ENCODE measurements around the gene PLCG2. TPM values are rescaled to one million over a fixed set of nuclear protein-coding genes. Genes with fewer than 3 reads are reported as not detected.

Gene PLCG2
- total RNA-seq, 1 experiment from 2014 or later, result 6.0 TPM

DNA sequence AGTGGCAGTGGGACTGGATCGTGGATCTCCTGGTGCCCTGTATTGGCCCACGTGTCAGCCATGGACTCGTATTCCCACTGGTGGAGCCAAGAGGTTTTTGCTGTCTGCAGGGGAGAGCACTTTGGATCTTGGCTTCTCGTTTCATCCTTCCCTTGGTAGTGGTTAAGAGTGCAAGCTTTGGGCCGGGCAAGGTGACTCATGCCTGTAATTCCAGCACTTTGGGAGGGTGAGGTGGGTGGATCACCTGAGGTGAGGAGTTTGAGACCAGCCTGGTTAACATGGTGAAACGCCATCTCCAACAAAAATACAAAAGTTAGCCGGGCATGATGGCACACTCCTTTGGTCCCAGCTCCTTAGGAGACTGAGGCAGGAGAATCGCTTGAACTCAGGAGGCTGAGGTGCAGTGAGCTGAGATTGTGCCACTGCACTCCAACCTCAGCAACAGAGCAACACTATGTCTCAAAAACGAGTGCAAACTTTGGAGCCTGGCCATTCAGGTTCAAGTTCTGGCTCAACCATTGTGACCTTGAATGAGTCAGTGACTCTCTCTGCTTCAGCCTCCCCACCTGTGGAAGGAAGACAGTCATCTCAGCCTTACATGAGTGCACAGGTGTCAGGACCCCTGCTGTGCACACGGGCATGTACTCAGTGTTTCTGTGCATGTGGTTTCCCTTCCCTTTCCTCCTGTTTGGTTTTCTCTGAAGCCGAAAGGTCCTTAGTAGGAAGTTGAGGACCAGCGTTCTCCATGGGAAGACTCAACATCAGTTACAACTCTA is 57.4 kb downstream of the PLCG2 start:
- no peak overlapping the region for H4K91ac ChIP-seq (ENCODE audit: insufficient read length, low read depth, low read length)
- H3K23ac ChIP-seq (ENCODE audit: insufficient read length, low read depth, low read length), result no peak overlapping the region
- H2BK20ac ChIP-seq (ENCODE audit: low read depth, low read length, poor library complexity, severe bottlenecking), result no peak overlapping the region
- no peak overlapping the region for H3K9ac ChIP-seq (ENCODE audit: extremely low read depth, insufficient read length, low read length)
- H2BK5ac ChIP-seq (ENCODE audit: insufficient read length, low read length), result no peak overlapping the region
- H3K36me3 Mint-ChIP-seq (ENCODE audit: insufficient read depth in 1 of 3, low read depth in 3 of 3), result no peaks in the 10 kb centered on the region; a peak in 1 of 7 replicates
- H2BK12ac ChIP-seq (ENCODE audit: insufficient read length, low read depth, low read length), result no peak overlapping the region
- no peaks in the 10 kb centered on the region for H3K79me2 ChIP-seq (ENCODE audit: insufficient read depth, low read length)
- no peaks in the 10 kb centered on the region; a peak in 3 of 5 replicates for H3K9me3 Mint-ChIP-seq
- H3K9me3 ChIP-seq (ENCODE audit: control insufficient read depth, low read depth, low read length), result no peaks in the 10 kb centered on the region
- H3K4ac ChIP-seq (ENCODE audit: low read depth, low read length), result no peak overlapping the region
- no peaks in the 10 kb centered on the region for H3K23me2 ChIP-seq (ENCODE audit: insufficient read length, low read depth, low read length, poor library complexity, severe bottlenecking)
- H2BK120ac ChIP-seq (ENCODE audit: low read depth, low read length, poor library complexity, severe bottlenecking), result no peak overlapping the region
- no CpG with 5 or more reads among the region's 12 CpGs for WGBS (ENCODE audit: extremely low coverage, insufficient read length, low lambda C conversion rate)
- no peak overlapping the region for H2BK15ac ChIP-seq (ENCODE audit: low read depth, low read length)
- no peak overlapping the region for H3K4me3 Mint-ChIP-seq
- no peak overlapping the region for H2AFZ ChIP-seq (ENCODE audit: low read length)
- no peak overlapping the region for H3T11ph ChIP-seq (ENCODE audit: low read length)
- no peak for DNase-seq
- TF ChIP-seq, protein P1, sequence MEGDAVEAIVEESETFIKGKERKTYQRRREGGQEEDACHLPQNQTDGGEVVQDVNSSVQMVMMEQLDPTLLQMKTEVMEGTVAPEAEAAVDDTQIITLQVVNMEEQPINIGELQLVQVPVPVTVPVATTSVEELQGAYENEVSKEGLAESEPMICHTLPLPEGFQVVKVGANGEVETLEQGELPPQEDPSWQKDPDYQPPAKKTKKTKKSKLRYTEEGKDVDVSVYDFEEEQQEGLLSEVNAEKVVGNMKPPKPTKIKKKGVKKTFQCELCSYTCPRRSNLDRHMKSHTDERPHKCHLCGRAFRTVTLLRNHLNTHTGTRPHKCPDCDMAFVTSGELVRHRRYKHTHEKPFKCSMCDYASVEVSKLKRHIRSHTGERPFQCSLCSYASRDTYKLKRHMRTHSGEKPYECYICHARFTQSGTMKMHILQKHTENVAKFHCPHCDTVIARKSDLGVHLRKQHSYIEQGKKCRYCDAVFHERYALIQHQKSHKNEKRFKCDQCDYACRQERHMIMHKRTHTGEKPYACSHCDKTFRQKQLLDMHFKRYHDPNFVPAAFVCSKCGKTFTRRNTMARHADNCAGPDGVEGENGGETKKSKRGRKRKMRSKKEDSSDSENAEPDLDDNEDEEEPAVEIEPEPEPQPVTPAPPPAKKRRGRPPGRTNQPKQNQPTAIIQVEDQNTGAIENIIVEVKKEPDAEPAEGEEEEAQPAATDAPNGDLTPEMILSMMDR (conservative IDR thresholded peaks at IDR 0.05), result no peak
- H3K79me1 ChIP-seq (ENCODE audit: insufficient read depth, low read depth, low read length, poor library complexity, severe bottlenecking), result no peaks in the 10 kb centered on the region
- no peaks in the 10 kb centered on the region for H3K27me3 ChIP-seq (ENCODE audit: insufficient read depth, low read length)
- no peak overlapping the region for H2AK5ac ChIP-seq (ENCODE audit: insufficient read length, low read length)
- H4K5ac ChIP-seq (ENCODE audit: insufficient read length, low read depth, low read length), result no peak overlapping the region
- no peaks in the 10 kb centered on the region for H4K20me1 ChIP-seq (ENCODE audit: control insufficient read depth, insufficient read depth, insufficient read length)
- H3K56ac ChIP-seq (ENCODE audit: insufficient read length, low read depth, low read length), result no peak overlapping the region
- H3K27me3 Mint-ChIP-seq (ENCODE audit: low read depth), result peaks cover 5% of the 10 kb centered on the region; the same call in 1 of the 2 replicates
- no peak overlapping the region for H4K8ac ChIP-seq (replicated peaks; ENCODE audit: insufficient read length, low read depth, low read length)
- H3K27ac Mint-ChIP-seq, result peak overlapping the region in 1 of 3 experiments; percentile 78; a peak in 1 of 7 replicates
- H3K4me2 ChIP-seq (ENCODE audit: insufficient read depth, insufficient read length, low read length), result no peak overlapping the region
- no peak overlapping the region for H3K14ac ChIP-seq (ENCODE audit: insufficient read depth, low read length)
- H3K27ac ChIP-seq (ENCODE audit: insufficient read length, low read depth, low read length), result no peak overlapping the region
- H3K18ac ChIP-seq (ENCODE audit: insufficient read length, low read depth, low read length), result no peak overlapping the region
- peaks cover 15 to 16% of the 10 kb centered on the region in 2 experiments for H3K4me1 Mint-ChIP-seq
- no peaks in the 10 kb centered on the region; the same call in 1 of the 2 replicates for H3K4me1 ChIP-seq (ENCODE audit: insufficient read depth, low read length)
